Activated naive CD4-positive, alpha-beta T cell treated with anti-CD3 and anti-CD28 coated beads, Interleukin-2, amount 50 U/mL, for 24 hours (primary cell): ENCODE data around the gene GCGR.

ENCODE experiments used
- H3K27ac Mint-ChIP-seq: one replicate; pipeline ENCODE4 v1.8.0; 2021; ENCODE audit warnings: mild to moderate bottlenecking, mixed read lengths
- H3K27me3 Mint-ChIP-seq: one replicate; pipeline ENCODE4 v1.8.0; 2021; ENCODE audit warnings: mixed read lengths
- H3K36me3 Mint-ChIP-seq: one replicate; pipeline ENCODE4 v1.8.0; 2021; ENCODE audit warnings: mixed read lengths
- H3K4me1 Mint-ChIP-seq: one replicate; pipeline ENCODE4 v1.8.0; 2021; ENCODE audit warnings: mixed read lengths
- H3K4me3 Mint-ChIP-seq: one replicate; pipeline ENCODE4 v1.8.0; 2021; ENCODE audit warnings: mild to moderate bottlenecking, mixed read lengths
- H3K9me3 Mint-ChIP-seq: one replicate; pipeline ENCODE4 v1.8.0; 2021; ENCODE audit warnings: mixed read lengths

The GCGR gene

DNA sequence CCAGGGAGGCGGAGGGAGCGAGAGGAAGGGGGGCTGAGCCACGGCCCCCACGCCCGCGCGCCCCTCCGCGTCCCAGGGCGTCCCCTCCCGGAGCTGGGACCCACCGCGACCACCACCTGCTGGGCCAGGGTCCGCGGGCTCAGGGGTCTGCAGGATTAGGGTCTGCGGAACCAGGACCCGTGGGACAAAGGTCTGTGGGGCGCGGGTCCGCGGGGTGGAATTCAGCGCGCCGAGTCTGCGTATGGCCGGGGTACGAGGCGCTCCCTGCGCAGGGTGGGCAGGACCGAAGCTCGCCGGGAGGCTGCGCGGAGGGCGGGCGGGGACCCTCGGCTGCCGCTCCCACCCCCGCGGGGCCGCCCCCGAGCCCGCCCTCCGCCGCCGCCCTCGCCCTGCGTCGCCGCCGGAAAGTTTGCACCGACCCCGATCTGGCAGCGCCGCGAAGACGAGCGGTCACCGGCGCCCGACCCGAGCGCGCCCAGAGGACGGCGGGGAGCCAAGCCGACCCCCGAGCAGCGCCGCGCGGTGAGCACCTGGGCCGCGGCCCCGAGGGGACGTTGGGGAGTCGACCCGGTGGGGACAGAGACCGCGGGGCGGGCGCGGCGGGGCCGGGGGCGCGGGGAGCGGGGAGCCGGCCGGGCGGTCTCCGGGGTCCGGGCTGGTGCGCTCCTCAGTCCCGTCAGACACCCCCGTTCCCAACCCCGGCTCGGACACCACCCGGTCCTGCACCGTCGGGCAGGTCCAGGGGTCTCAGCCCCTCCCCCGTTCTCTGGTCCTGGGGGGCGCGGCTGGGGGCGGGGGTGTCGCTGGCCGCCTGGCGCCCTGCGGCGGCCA is at the start of gene GCGR:
TSS of gene GCGR (plus strand) at position 423 of the 831 bp plus-strand sequence. CDS start 4,869 bp downstream, outside the sequence.
- no peak within 1 kb of the TSS for H3K27ac Mint-ChIP-seq
- peak within 1 kb of the TSS; percentile 26 for H3K4me3 Mint-ChIP-seq
- no peaks in the 10 kb centered on the region for H3K9me3 Mint-ChIP-seq
- H3K27me3 Mint-ChIP-seq = peaks cover 19% of the 10 kb centered on the region
- H3K4me1 Mint-ChIP-seq = no peaks in the 10 kb centered on the region
- H3K36me3 Mint-ChIP-seq = no peaks in the 10 kb centered on the region

DNA sequence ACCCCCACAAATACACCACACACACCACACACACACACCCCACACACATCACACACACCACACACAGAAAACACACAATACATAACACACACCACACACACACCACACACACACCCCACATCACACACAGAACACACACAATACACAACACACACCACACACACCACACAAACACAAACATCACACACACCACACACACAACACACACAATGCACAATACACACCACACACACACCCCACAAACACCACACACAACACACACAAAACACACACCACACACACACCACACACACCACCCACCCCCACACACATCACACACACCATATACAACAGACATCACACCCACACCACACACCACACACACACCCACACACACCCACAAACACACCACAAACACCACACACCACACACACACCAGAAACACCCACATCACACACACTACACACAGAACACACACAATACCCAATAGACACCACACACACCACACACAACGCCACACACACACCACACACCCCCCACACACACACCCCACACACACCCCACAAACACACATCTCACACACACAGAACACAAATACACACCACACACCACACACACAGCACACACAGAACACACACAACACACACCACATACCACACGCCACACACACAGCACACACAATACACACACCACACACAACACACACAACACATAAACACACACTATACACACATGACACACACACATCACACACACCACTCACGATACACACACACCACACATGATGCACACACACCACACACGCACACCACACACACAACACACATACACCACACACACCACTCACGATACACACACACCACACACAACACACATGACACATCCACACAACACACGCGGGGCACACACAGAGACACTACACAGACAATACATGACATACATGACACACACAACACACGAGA is 11.0 kb upstream of the GCGR start:
- no peaks in the 10 kb centered on the region for H3K36me3 Mint-ChIP-seq
- H3K4me1 Mint-ChIP-seq = no peaks in the 10 kb centered on the region
- no peak overlapping the region for H3K27ac Mint-ChIP-seq
- no peaks in the 10 kb centered on the region for H3K27me3 Mint-ChIP-seq
- H3K4me3 Mint-ChIP-seq = no peak overlapping the region
- no peaks in the 10 kb centered on the region for H3K9me3 Mint-ChIP-seq

DNA sequence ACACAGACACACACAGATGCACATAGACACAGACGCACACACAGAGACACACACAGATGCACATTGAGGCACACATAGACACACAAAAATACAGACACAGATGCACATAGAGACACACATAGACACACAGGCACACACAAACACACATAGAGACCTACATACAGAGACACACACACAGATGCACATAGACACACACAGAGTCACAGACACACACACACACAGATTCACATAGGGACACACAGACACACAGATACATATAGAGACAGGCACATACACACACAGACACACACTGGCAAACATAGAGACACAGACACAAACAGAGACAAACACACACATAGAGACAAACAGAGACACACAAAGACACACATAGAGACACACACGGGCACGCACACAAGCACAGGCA is 9.9 kb upstream of the GCGR start:
- no peak overlapping the region for H3K4me3 Mint-ChIP-seq
- H3K27ac Mint-ChIP-seq = no peak overlapping the region
- no peaks in the 10 kb centered on the region for H3K27me3 Mint-ChIP-seq
- H3K4me1 Mint-ChIP-seq = no peaks in the 10 kb centered on the region
- H3K36me3 Mint-ChIP-seq = no peaks in the 10 kb centered on the region
- H3K9me3 Mint-ChIP-seq = no peaks in the 10 kb centered on the region

DNA sequence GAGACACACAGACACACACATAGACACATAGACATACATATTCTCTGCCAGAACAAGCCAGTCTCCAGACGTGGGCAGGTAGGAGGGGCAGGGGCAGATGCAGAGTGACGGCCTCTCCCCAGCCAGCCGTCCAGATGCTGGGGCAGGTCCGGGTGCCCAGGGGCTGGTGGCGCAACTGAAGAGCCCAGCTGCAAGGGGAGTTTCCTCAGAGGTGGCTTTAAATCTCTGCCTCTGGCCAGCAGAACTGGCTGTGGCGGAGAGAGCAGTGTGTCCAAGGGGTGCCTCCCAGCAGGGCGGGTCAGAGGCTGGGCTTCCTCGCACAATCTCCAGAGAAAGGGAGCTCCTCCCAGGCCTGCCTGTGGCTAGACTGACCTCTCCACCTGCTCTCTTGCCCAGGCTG is 9.4 kb upstream of the GCGR start:
- no peaks in the 10 kb centered on the region for H3K36me3 Mint-ChIP-seq
- no peaks in the 10 kb centered on the region for H3K9me3 Mint-ChIP-seq
- no peaks in the 10 kb centered on the region for H3K4me1 Mint-ChIP-seq
- H3K4me3 Mint-ChIP-seq = no peak overlapping the region
- no peaks in the 10 kb centered on the region for H3K27me3 Mint-ChIP-seq
- H3K27ac Mint-ChIP-seq = no peak overlapping the region

DNA sequence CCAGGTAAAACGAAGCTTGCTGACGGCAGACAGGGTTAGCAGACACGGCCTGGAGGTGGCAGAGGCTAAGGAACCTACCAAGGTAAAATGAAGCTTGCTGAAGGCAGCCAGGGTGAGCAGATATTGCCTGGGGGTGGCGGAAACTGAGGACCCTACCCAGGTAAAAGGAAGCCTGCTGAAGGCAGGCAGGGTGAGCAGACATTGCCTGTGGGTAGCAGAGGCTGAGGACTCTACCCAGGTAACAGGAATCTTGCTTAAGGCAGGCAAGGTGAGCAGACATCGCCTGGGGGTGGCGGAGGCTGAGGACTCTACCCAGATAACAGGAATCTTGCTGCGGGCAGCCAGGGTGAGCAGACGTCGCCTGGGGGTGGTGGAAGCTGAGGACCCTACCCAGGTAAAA is 2.6 kb upstream of the GCGR start:
- no peaks in the 10 kb centered on the region for H3K36me3 Mint-ChIP-seq
- peaks cover 17% of the 10 kb centered on the region for H3K27me3 Mint-ChIP-seq
- H3K4me1 Mint-ChIP-seq = no peaks in the 10 kb centered on the region
- H3K4me3 Mint-ChIP-seq = no peak overlapping the region
- H3K27ac Mint-ChIP-seq = no peak overlapping the region
- no peaks in the 10 kb centered on the region for H3K9me3 Mint-ChIP-seq

DNA sequence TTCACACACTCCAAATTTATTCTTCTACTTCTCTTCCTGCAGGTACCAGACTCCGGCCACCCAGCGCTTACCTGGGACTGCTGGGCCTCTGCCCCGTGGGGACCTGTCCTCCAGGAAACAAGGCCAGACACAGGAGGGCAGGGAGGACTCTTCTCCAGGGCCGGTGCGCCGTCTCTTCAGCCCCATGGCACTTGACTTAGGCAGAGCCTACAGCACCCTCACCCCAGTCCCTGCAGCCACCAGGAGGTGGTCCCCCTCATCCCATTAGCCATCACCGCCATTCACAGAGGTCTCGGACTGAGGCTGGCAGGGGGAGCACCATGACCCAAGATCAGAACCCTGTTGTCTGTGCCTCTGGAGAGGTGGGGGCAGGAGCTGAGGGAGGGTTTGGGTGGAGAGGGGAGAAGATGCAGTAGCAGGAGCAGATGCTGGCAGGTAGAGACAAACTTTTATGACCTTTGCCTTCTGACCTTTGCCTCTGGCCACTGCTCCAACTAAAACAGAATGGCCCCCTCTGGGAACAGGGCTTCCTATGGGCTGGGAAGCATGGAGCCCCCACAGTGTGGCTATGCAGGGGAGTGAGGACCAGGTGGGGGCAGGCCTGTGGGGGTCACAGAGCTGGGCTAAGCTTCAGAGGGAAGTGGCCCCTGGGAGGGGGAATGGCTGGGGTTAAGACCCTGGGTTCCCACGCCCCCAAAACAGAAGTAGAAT is 1.7 kb upstream of the GCGR start:
- no peak overlapping the region for H3K4me3 Mint-ChIP-seq
- no peaks in the 10 kb centered on the region for H3K4me1 Mint-ChIP-seq
- no peak overlapping the region for H3K27ac Mint-ChIP-seq
- H3K27me3 Mint-ChIP-seq = peaks cover 17% of the 10 kb centered on the region
- no peaks in the 10 kb centered on the region for H3K36me3 Mint-ChIP-seq
- no peaks in the 10 kb centered on the region for H3K9me3 Mint-ChIP-seq

DNA sequence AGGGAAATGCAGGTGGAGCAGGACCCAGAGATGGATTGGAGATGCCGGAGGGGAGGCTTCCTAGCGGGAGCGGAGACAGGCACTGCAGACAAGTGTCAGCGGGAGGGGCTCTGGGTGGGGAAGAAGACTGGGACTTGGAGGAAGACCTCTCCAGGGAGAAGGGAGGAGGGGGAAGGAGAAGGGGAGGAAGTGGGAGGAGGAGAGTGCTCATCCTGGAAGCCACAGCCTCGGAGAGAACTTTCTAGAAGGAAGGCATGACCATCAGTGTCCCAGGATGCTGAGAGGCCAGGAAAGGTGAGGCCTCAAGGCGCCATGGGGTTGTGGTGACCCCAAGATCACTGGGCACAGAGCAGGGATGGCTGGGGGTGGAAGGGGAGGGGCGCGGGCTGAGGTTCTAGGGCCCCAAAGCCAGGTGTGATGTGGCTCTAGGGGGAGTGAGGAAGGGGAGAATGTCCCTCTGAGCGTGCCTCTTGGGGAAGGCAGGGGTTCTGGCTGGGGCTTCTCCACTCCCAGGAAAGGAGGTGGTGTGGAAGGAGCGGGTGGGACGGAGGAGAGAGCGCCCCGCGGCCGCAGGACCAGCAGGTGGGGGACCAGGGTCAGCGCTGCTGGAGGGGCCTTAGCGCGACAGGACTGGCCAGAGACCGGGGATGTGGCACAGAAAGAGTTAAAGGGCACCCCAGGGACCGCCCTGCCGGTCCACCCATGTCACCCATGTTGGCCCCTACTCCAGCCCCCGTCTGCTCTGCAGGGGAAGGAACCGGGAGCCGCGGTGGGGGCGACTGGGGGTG is 900 bp upstream of the GCGR start:
- no peaks in the 10 kb centered on the region for H3K4me1 Mint-ChIP-seq
- no peaks in the 10 kb centered on the region for H3K9me3 Mint-ChIP-seq
- H3K36me3 Mint-ChIP-seq = no peaks in the 10 kb centered on the region
- peaks cover 19% of the 10 kb centered on the region for H3K27me3 Mint-ChIP-seq
- H3K27ac Mint-ChIP-seq = no peak overlapping the region
- peak overlapping the region; percentile 26 for H3K4me3 Mint-ChIP-seq

DNA sequence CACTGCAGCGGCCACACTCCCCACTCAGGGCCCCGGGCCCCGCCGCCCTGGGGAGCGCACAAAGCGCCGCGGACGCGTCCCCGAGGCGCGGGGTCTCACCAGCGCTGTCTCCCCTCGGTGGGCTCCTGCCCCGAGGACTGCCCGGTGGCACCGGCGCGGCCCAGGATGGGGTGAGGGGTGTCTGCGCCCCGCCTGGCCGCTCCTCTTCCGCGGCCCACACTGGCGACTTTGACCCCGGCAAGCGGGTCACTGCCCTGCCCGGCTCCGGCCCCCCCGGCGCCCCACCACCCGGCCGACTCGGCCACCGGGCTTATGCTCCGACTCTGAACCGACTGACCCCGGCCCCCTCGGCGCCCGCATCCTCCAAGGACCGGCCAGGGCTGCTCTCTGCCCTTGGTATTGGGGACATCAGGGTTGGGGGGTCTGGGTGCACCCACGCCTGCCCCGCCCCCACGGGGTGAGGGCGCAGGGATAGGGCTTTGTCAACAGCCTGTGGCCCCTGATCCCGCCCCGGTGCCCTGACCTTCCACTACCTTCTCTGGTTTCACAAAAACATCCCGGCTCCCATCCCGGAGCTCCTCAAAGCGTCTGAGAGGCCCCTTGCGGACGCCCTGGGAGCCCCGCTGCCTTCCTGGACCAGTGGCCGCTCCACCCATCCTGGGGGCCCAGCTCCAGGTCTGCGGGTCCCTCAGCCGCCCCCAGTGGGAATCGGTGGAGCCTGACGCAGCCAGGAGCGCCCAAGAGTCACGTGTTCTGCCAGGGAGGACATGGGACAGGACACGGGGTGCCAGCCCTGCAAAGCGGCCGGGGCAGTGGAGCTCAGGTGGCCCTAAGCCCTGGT is 829 bp downstream of the GCGR start:
- no peaks in the 10 kb centered on the region for H3K9me3 Mint-ChIP-seq
- no peak overlapping the region for H3K4me3 Mint-ChIP-seq
- H3K36me3 Mint-ChIP-seq = no peaks in the 10 kb centered on the region
- no peaks in the 10 kb centered on the region for H3K4me1 Mint-ChIP-seq
- H3K27ac Mint-ChIP-seq = no peak overlapping the region
- peaks cover 25% of the 10 kb centered on the region for H3K27me3 Mint-ChIP-seq

DNA sequence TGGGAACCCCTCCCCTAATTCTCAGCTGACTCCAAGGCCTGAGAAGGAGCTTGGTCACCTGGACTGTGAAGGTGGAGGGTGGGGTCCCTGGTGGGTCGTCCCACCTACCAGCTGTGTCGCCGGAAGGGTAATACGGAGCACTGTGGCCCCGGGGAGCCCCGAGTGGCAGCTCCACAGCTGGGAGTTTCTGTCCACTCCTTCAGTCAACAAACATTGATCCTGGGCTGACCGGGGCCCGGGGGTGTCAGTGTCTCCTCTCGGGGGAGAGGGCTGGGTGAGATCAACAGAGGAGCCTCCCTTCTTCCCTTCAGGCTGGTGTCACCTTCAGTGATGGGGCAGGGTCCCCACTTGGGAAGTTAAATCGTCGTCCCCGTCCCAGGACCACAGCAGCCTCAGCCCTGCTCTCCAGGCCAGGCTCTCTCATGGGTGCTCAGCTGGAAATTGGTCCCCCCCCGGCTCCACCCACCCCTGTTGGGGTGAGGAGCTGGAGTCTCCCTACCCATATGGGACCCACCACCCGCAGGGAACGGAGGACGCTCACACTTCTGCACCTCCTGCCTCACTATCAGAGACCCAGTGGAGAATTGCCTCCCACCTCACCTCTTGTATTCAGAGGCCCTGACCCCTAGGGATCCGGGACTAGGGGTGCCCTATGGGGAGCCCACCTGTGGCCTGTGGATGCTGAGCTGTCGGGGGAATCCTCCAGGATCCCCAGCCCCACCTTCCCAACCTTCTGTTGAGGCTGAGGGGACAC is 1.9 kb downstream of the GCGR start:
- Mint-ChIP-seq H3K9me3 (no peaks in the 10 kb centered on the region), H3K27ac (no peak overlapping the region), H3K4me1 (no peaks in the 10 kb centered on the region), H3K4me3 (no peak overlapping the region), H3K36me3 (no peaks in the 10 kb centered on the region), H3K27me3 (peaks cover 28% of the 10 kb centered on the region)

DNA sequence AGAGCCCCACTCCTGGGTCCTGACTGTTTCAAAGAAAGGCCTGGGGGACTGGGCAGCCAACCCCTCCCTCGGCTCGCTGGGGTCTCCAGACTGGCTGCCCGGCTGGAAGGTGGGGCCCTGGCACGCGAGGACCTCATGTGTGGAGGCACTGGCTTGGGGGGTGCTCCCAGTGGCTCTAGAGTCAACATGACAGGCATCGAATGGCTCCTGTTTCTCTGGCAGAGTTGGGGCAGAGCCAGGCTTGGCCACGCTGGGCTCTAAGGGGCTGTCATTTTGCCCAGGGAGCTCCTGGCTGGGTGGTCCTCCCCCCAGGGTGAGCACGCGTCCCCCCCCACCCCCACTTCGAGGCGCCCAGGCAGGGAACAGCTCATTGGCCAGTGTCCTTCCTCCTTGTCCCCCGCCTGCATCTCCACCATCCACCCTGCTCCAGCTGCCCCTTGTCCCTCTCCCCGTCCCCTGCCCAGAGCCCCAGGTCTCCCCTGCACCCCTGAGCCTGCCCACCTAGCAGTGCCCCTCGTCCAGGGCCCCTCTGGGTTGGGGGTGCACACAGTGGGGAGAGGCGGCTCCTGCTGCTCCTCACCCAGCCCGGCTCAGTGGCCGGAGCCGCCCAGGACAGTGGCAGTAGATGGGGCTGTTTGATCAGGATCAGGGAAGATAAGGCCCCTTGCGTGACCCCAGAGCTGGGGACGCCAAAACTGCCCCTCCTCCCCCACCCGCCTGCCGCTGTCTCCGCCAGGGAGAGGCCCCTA is 2.7 kb downstream of the GCGR start:
- Mint-ChIP-seq H3K9me3 (no peaks in the 10 kb centered on the region), H3K4me3 (no peak overlapping the region), H3K4me1 (no peaks in the 10 kb centered on the region), H3K36me3 (no peaks in the 10 kb centered on the region), H3K27ac (no peak overlapping the region), H3K27me3 (peaks cover 25% of the 10 kb centered on the region)

DNA sequence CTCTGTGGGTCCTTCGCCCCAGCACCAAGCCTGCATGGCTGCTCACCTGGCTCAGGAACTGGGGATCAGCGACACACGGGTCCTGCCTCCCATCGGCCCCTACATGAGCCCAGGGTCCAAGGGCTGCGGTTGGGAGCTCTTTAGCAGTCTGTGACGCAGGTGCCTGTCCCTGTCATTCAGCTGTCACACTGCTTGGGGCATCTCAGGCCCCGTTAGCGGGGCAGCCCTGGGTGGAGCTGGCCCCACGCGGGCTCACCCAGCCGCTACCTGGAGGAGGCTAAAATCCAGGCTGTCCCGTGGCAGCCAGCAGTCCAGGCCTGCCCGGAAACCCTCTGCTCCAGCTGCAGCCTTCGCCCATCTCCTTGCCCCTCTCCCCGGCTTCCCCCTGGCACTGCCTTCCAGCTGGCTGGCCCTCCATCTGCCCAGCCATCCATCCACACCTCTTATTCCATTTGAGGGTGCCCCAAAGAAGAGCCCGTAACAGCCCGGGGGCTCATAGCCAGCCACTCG is 3.3 kb downstream of the GCGR start:
- H3K27me3 Mint-ChIP-seq = peaks cover 24% of the 10 kb centered on the region
- no peak overlapping the region for H3K4me3 Mint-ChIP-seq
- H3K27ac Mint-ChIP-seq = no peak overlapping the region
- H3K36me3 Mint-ChIP-seq = no peaks in the 10 kb centered on the region
- H3K9me3 Mint-ChIP-seq = no peaks in the 10 kb centered on the region
- no peaks in the 10 kb centered on the region for H3K4me1 Mint-ChIP-seq

DNA sequence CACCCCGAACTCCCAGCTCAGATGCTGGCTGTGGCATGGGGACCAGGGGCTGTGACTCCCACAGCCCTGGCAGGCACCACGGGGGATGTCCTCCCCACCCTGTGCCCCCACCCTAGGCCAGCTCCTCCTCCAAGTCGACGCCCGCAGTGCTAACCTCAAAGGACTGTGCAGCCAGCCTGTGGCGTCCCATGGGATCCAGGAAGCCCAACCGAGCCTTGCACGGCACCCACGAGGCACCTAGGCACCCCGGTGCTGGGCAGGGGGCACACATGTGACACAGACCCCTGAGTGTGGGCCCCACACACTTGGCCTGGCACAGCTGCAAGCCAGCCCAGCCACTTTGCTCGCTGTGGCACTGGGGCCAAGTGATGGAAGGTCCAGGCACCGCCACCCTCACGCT is 3.9 kb downstream of the GCGR start:
- Mint-ChIP-seq H3K27me3 (peaks cover 19% of the 10 kb centered on the region), H3K9me3 (no peaks in the 10 kb centered on the region), H3K27ac (no peak overlapping the region), H3K4me1 (no peaks in the 10 kb centered on the region), H3K4me3 (no peak overlapping the region), H3K36me3 (no peaks in the 10 kb centered on the region)
